IMR-90 (cell line): Measurements from ENCODE around the gene SYCN. TPM values are rescaled to one million over a fixed set of nuclear protein-coding genes. Genes with fewer than 3 reads are reported as not detected.

ENCODE experiments used
- ATAC-seq: fragments of 200-7000 bp; cut with Tn5 transposase; 2 replicates; pipeline ENCODE4 v1.9.1; 2020; ENCODE audit warnings: low read depth, mild to moderate bottlenecking, moderate library complexity
- BruUV-seq: library from RNA; stranded (reverse); fragments of 400-500 nt; replicated peaks from 2 replicates; lab custom pipeline; 2021; lab: Mats Ljungman, UMichigan
- CTCF ChIA-PET: fragments of 300-600 bp; formaldehyde crosslinking; extraction: SDS; loops from one replicate; lab custom pipeline; 2021; ENCODE audit warnings: antibody characterized with exemption; lab: Yijun Ruan, JAX
- POLR2A ChIA-PET: fragments of 300-600 bp; sonication (Branson Sonifier 250); formaldehyde crosslinking; loops from one replicate; lab custom pipeline; 2022; ENCODE audit warnings: antibody characterized with exemption; ENCODE audit not compliant: unreplicated experiment; lab: Charles Lee
- DNase-seq: peaks from one replicate; pipeline ENCODE4 v3.0.0; 2013
- H2AFZ ChIP-seq: replicated peaks from 2 replicates; pipeline ENCODE3; 2013; ENCODE audit warnings: low read length, mild to moderate bottlenecking; ENCODE audit not compliant: poor library complexity
- H2AK5ac ChIP-seq: 2 replicates; pipeline ENCODE4 v1.6.1; 2013; ENCODE audit warnings: low read depth, low read length, inconsistent platforms
- H2AK9ac ChIP-seq: replicated peaks from 2 replicates; pipeline ENCODE3; 2013; ENCODE audit warnings: mild to moderate bottlenecking, low read depth, low read length, moderate library complexity; ENCODE audit not compliant: poor library complexity
- H2BK120ac ChIP-seq: 2 replicates; pipeline ENCODE4 v1.6.1; 2013; ENCODE audit warnings: low read depth, low read length, inconsistent platforms
- H2BK15ac ChIP-seq: 3 replicates; pipeline ENCODE4 v1.6.1; 2013; ENCODE audit warnings: low read depth, low read length, inconsistent platforms
- H2BK20ac ChIP-seq: 2 replicates; pipeline ENCODE4 v1.6.1; 2013; ENCODE audit warnings: low read depth, mild to moderate bottlenecking, inconsistent platforms, low read length, moderate library complexity
- H2BK5ac ChIP-seq: 2 replicates; pipeline ENCODE4 v1.6.1; 2013; ENCODE audit warnings: mild to moderate bottlenecking, low read depth, low read length, inconsistent platforms; ENCODE audit not compliant: poor library complexity, severe bottlenecking
- H3K14ac ChIP-seq: replicated peaks from 2 replicates; pipeline ENCODE4 v1.6.1; 2013; ENCODE audit warnings: low read depth, low read length, inconsistent platforms
- H3K18ac ChIP-seq: 2 replicates; pipeline ENCODE4 v1.6.1; 2013; ENCODE audit warnings: low read depth, low read length, control low read depth
- H3K23ac ChIP-seq: 2 replicates; pipeline ENCODE4 v1.6.1; 2013; ENCODE audit warnings: low read depth, low read length, inconsistent platforms
- H3K27ac ChIP-seq: 2 replicates; pipeline ENCODE4 v1.5.1; 2013; ENCODE audit warnings: mild to moderate bottlenecking, control low read depth, low read length; ENCODE audit not compliant: insufficient read depth
- H3K27me3 ChIP-seq: 2 replicates; pipeline ENCODE4 v1.6.1; 2013; ENCODE audit warnings: low read length; ENCODE audit not compliant: control insufficient read depth, insufficient read depth
- H3K36me3 ChIP-seq: 2 replicates; pipeline ENCODE4 v1.6.1; 2013; ENCODE audit warnings: low read length, mixed read lengths; ENCODE audit not compliant: control insufficient read depth, insufficient read depth
- H3K4ac ChIP-seq: 2 replicates; pipeline ENCODE4 v1.6.1; 2013; ENCODE audit warnings: low read depth, low read length, inconsistent platforms
- H3K4me1 ChIP-seq: 2 replicates; pipeline ENCODE4 v1.6.1; 2013; ENCODE audit warnings: low read length, mixed read lengths; ENCODE audit not compliant: control insufficient read depth, insufficient read depth
- H3K4me2 ChIP-seq: 2 replicates; pipeline ENCODE4 v1.6.1; 2013; ENCODE audit warnings: low read depth, mild to moderate bottlenecking, control low read depth, low read length, moderate library complexity
- H3K4me3 ChIP-seq: 2 replicates; pipeline ENCODE4 v1.5.1; 2013; ENCODE audit warnings: low read depth, mild to moderate bottlenecking, control low read depth, low read length, moderate library complexity; ENCODE audit not compliant: insufficient read depth
- H3K56ac ChIP-seq: 2 replicates; pipeline ENCODE4 v1.6.1; 2013; ENCODE audit warnings: low read length, inconsistent platforms; ENCODE audit not compliant: insufficient read depth; ENCODE audit errors: extremely low read depth
- H3K79me1 ChIP-seq, 2 experiments: 2 replicates each; pipeline ENCODE4 v1.6.1; 2013; ENCODE audit warnings: low read length in 2 of 2, inconsistent platforms in 1 of 2, low read depth in 1 of 2
- H3K9ac ChIP-seq: 2 replicates; pipeline ENCODE4 v1.6.1; 2013; ENCODE audit warnings: low read depth, low read length, control low read depth
- H3K9me1 ChIP-seq: 2 replicates; pipeline ENCODE4 v1.6.1; 2013; ENCODE audit warnings: low read length, inconsistent platforms; ENCODE audit not compliant: insufficient read depth
- H3K9me3 ChIP-seq: 2 replicates; pipeline ENCODE4 v1.6.1; 2013; ENCODE audit warnings: low read length; ENCODE audit not compliant: control insufficient read depth, insufficient read depth
- H4K20me1 ChIP-seq: 2 replicates; pipeline ENCODE4 v1.6.1; 2013; ENCODE audit warnings: low read length, inconsistent platforms; ENCODE audit not compliant: insufficient read depth
- H4K5ac ChIP-seq: 2 replicates; pipeline ENCODE4 v1.6.1; 2013; ENCODE audit warnings: mild to moderate bottlenecking, low read depth, low read length, control low read depth
- H4K8ac ChIP-seq, 2 experiments: 2 replicates each; pipeline ENCODE4 v1.6.1; 2013; ENCODE audit warnings: low read depth in 2 of 2, low read length in 2 of 2, control low read depth in 1 of 2, inconsistent platforms in 1 of 2
- H4K91ac ChIP-seq: 2 replicates; pipeline ENCODE4 v1.6.1; 2013; ENCODE audit warnings: low read depth, low read length, inconsistent platforms; ENCODE audit not compliant: insufficient read depth
- BHLHE40 ChIP-seq: fragments of 150-350 bp; IDR thresholded peaks from 2 replicates; pipeline ENCODE4 v1.6.1; 2016; ENCODE audit warnings: mild to moderate bottlenecking, low read depth, low read length
- CHD1 ChIP-seq: IDR thresholded peaks from 2 replicates; pipeline ENCODE4 v1.6.1; 2012; ENCODE audit warnings: low read depth, low read length, improper control_type of control experiment
- FOS ChIP-seq: fragments of 150-350 bp; IDR thresholded peaks from 2 replicates; pipeline ENCODE4 v1.6.1; 2016; ENCODE audit warnings: low read depth, low read length
- MAZ ChIP-seq: IDR thresholded peaks from 2 replicates; pipeline ENCODE4 v1.6.1; 2012; ENCODE audit warnings: low read depth, mild to moderate bottlenecking, low read length, improper control_type of control experiment, moderate library complexity, borderline replicate concordance
- POLR2A ChIP-seq: IDR thresholded peaks from 2 replicates; pipeline ENCODE4 v1.6.1; 2012; ENCODE audit warnings: mild to moderate bottlenecking, low read depth, low read length
- RCOR1 ChIP-seq: IDR thresholded peaks from 2 replicates; pipeline ENCODE4 v1.6.1; 2012; ENCODE audit warnings: mild to moderate bottlenecking, low read length, improper control_type of control experiment; ENCODE audit not compliant: insufficient replicate concordance
- RFX5 ChIP-seq: IDR thresholded peaks from 2 replicates; pipeline ENCODE4 v1.8.0; 2012; ENCODE audit warnings: low read depth, mild to moderate bottlenecking, low read length, moderate library complexity
- SMC3 ChIP-seq: fragments of 150-350 bp; IDR thresholded peaks from 2 replicates; pipeline ENCODE4 v1.6.1; 2016; ENCODE audit warnings: low read depth, mild to moderate bottlenecking, antibody characterized with exemption, low read length, moderate library complexity
- WGBS, 2 experiments: methylation state at CpG; one replicate each; pipeline versions ENCODE4 v1.1.5 to v1.1.7; 2013; ENCODE audit warnings: missing lambda C conversion rate in 2 of 2; ENCODE audit not compliant: insufficient read length in 1 of 2; ENCODE audit errors: extremely low coverage in 2 of 2; 5-methylcytosine and 5-hydroxymethylcytosine counted together
- dilution Hi-C: fragments of 300-500 bp; cut with HindIII; formaldehyde crosslinking; loops from one replicate; pipeline ENCODE4 v1.14.3; 2018; ENCODE audit warnings: low sequenced_read_pairs; ENCODE audit not compliant: unreplicated experiment
- in situ Hi-C: fragments of 300-500 bp; cut with MboI; formaldehyde crosslinking; loops from 3 replicates; pipeline ENCODE4 v1.14.3; 2019; ENCODE audit warnings: low sequenced_read_pairs, inconsistent platforms, mixed read lengths
- intact Hi-C: fragments of 100-400 bp; cut with micrococcal nuclease; formaldehyde crosslinking; loops from 2 replicates; pipeline ENCODE4 v1.10.0; 2022
- polyA plus RNA-seq, 3 experiments: library from polyadenylated mRNA; depleted of rRNA; stranded (reverse); fragments of >200 nt; gene quantifications; 2 replicates each; pipeline ENCODE4 v1.2.3, GENCODE V29; 2012; ENCODE audit warnings: low replicate concordance in 1 of 3
- total RNA-seq: library from RNA; depleted of rRNA; stranded (reverse); fragments of >200 nt; gene quantifications from 2 replicates; pipeline ENCODE4 v1.2.3, GENCODE V29; 2012
- TF ChIP-seq, protein P1 (sequence below): fragments of 150-350 bp; IDR thresholded peaks from 2 replicates; pipeline ENCODE4 v1.6.1; 2016; ENCODE audit warnings: low read depth, mild to moderate bottlenecking, low read length, moderate library complexity, borderline replicate concordance

SYCN gene
- total and polyA plus RNA-seq, 2 of the 4 experiments (the other 2 are of a cell fraction): not detected

DNA sequence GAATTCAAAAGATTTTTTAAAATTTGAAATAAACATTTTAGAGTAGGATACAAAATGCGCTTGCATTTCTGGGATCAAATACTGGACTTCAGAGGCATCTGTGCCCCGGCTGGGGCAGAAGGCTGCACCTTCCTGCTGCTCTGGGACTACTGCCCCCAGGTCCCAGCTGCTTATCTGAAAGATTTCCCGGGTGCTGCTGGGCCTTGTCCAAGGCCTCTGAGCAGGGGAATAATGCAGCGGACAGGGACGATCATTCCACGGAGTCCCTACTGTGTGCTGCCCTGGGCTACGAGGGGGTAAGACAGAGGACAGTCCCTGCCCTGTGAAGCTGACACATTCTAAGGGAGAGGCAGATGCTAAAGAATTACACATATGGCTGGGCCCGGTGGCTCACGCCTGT is 40.4 kb downstream of the SYCN start:
- H3K4ac ChIP-seq: no peak overlapping the region
- WGBS, 2 experiments: 73% methylated on average over 3 of the region's 9 CpGs; no CpG with 5 or more reads in 1 of the 2 experiments

More for the DNA sequence above, 40.4 kb downstream of the SYCN start:
- no peaks in the 10 kb centered on the region for H3K9me3 ChIP-seq
- no peak overlapping the region for H3K9ac ChIP-seq
- no peak overlapping the region for H2AK5ac ChIP-seq
- no TSS peak for BruUV-seq
- no peak overlapping the region for H3K4me3 ChIP-seq
- H3K9me1 ChIP-seq: peaks cover 17% of the 10 kb centered on the region
- ChIA-PET CTCF (no interaction called here), POLR2A (no interaction called here)
- no peak overlapping the region for H3K56ac ChIP-seq
- H4K8ac ChIP-seq: no peak overlapping the region
- peaks cover 7% of the 10 kb centered on the region for H3K4me1 ChIP-seq
- H4K5ac ChIP-seq: no peak overlapping the region
- no peak overlapping the region for H3K14ac ChIP-seq
- H3K27me3 ChIP-seq: no peaks in the 10 kb centered on the region
- peaks cover 23 to 80% of the 10 kb centered on the region in 2 experiments for H3K79me1 ChIP-seq
- H2BK120ac ChIP-seq: no peak overlapping the region
- H2BK15ac ChIP-seq: no peak overlapping the region
- H2BK5ac ChIP-seq: no peak overlapping the region
- H2BK20ac ChIP-seq: no peak overlapping the region
- no peak overlapping the region for H3K4me2 ChIP-seq
- TF ChIP-seq RCOR1 (no peak), POLR2A (no peak), FOS (no peak), RFX5 (no peak), CHD1 (no peak), BHLHE40 (no peak), MAZ (no peak), SMC3 (no peak)
- TF ChIP-seq, protein P1, sequence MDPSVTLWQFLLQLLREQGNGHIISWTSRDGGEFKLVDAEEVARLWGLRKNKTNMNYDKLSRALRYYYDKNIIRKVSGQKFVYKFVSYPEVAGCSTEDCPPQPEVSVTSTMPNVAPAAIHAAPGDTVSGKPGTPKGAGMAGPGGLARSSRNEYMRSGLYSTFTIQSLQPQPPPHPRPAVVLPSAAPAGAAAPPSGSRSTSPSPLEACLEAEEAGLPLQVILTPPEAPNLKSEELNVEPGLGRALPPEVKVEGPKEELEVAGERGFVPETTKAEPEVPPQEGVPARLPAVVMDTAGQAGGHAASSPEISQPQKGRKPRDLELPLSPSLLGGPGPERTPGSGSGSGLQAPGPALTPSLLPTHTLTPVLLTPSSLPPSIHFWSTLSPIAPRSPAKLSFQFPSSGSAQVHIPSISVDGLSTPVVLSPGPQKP: no peak
- intact Hi-C loops: no loop called here
- no peak overlapping the region for H2AK9ac ChIP-seq
- H3K36me3 ChIP-seq: peaks cover 1% of the 10 kb centered on the region; the same call in 1 of the 2 replicates
- dilution Hi-C loops: no loop called here
- H4K20me1 ChIP-seq: peaks cover 52% of the 10 kb centered on the region
- no peak overlapping the region for H4K91ac ChIP-seq
- no peak overlapping the region for H3K27ac ChIP-seq
- H2AFZ ChIP-seq: no peak overlapping the region
- no peak for DNase-seq
- no peak for ATAC-seq
- no peak overlapping the region for H3K18ac ChIP-seq
- in situ Hi-C loops: no loop called here
- no peak overlapping the region for H3K23ac ChIP-seq
